MCF 10A (cell line): Measurements from ENCODE around the gene OR1I1. TPM values are rescaled to one million over a fixed set of nuclear protein-coding genes. Genes with fewer than 3 reads are reported as not detected.
A peak's percentile ranks its signal among the peaks of the same experiment; 100 is the strongest.

Experiments
- BruUV-seq: library from RNA; stranded (reverse); fragments of 400-500 nt; replicated peaks from 2 replicates; lab custom pipeline; 2021; lab: Mats Ljungman, UMichigan
- CTCF ChIA-PET: fragments of 300-600 bp; sonication (Branson Sonifier 250); formaldehyde crosslinking; extraction: SDS; loops from one replicate; lab custom pipeline; 2021; ENCODE audit warnings: antibody characterized with exemption, inconsistent platforms; lab: Yijun Ruan, JAX
- POLR2A ChIA-PET: fragments of 300-600, 350-650 bp; sonication (Branson Sonifier 250); formaldehyde crosslinking; extraction: SDS; loops from one replicate; lab custom pipeline; 2020; ENCODE audit warnings: antibody characterized with exemption, inconsistent platforms; lab: Yijun Ruan, JAX
- DNase-seq: peaks from one replicate; pipeline ENCODE4 v3.0.0-alpha.2; 2018; ENCODE audit not compliant: unreplicated experiment
- H3K27ac Mint-ChIP-seq: one replicate; pipeline ENCODE4 v1.8.0; 2022; ENCODE audit warnings: mild to moderate bottlenecking, low read depth, mixed read lengths; ENCODE audit not compliant: unreplicated experiment
- H3K27me3 Mint-ChIP-seq: one replicate; pipeline ENCODE4 v1.8.0; 2022; ENCODE audit warnings: mixed read lengths; ENCODE audit not compliant: insufficient read depth, unreplicated experiment
- H3K36me3 Mint-ChIP-seq: one replicate; pipeline ENCODE4 v1.8.0; 2022; ENCODE audit warnings: mild to moderate bottlenecking, moderate library complexity, mixed read lengths; ENCODE audit not compliant: insufficient read depth, unreplicated experiment
- H3K4me1 Mint-ChIP-seq: one replicate; pipeline ENCODE4 v1.8.0; 2022; ENCODE audit warnings: mixed read lengths; ENCODE audit not compliant: insufficient read depth, unreplicated experiment
- H3K4me3 Mint-ChIP-seq: one replicate; pipeline ENCODE4 v1.8.0; 2022; ENCODE audit warnings: mild to moderate bottlenecking, moderate library complexity, mixed read lengths; ENCODE audit not compliant: unreplicated experiment
- H3K9me3 Mint-ChIP-seq: one replicate; pipeline ENCODE4 v1.8.0; 2022; ENCODE audit warnings: mixed read lengths; ENCODE audit not compliant: unreplicated experiment
- intact Hi-C: fragments of 100-400 bp; cut with micrococcal nuclease; formaldehyde crosslinking; loops from 2 replicates; pipeline ENCODE4 v1.14.1; 2022
- total RNA-seq: library from RNA; stranded (reverse); gene quantifications from 2 replicates; pipeline ENCODE4 v1.2.3, GENCODE V29; 2022
- TF ChIP-seq, protein P1 (sequence below): fragments of 200-600 bp; IDR thresholded peaks from one replicate; pipeline ENCODE4 v1.8.0; 2022; ENCODE audit warnings: antibody characterized with exemption, mild to moderate bottlenecking; ENCODE audit not compliant: unreplicated experiment

OR1I1 gene
- total RNA-seq, 1 experiment from 2014 or later = not detected

DNA sequence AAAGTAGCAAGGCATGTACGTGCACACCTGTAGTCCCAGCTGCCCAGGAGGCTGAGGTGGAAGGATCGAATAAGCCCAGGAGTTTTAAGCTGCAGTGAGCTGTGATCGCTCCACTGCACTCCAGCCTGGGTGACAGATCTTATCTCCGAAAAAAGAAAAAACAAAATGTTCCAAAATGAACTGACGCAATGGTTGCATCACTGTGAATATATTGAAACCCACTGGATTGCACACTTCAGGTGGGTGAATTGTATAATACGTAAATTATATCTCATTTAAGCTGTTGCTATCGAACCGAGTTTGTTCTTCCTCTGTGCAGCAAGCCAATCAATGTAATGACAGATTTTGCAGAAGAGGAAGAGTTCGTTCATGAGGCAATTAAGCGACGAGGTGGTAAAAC lies 34.3 kb upstream of the OR1I1 start:
- TF ChIP-seq, protein P1, sequence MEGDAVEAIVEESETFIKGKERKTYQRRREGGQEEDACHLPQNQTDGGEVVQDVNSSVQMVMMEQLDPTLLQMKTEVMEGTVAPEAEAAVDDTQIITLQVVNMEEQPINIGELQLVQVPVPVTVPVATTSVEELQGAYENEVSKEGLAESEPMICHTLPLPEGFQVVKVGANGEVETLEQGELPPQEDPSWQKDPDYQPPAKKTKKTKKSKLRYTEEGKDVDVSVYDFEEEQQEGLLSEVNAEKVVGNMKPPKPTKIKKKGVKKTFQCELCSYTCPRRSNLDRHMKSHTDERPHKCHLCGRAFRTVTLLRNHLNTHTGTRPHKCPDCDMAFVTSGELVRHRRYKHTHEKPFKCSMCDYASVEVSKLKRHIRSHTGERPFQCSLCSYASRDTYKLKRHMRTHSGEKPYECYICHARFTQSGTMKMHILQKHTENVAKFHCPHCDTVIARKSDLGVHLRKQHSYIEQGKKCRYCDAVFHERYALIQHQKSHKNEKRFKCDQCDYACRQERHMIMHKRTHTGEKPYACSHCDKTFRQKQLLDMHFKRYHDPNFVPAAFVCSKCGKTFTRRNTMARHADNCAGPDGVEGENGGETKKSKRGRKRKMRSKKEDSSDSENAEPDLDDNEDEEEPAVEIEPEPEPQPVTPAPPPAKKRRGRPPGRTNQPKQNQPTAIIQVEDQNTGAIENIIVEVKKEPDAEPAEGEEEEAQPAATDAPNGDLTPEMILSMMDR = no peak
- H3K36me3 Mint-ChIP-seq = no peaks in the 10 kb centered on the region
- peaks cover 5% of the 10 kb centered on the region for H3K4me1 Mint-ChIP-seq
- intact Hi-C loops = no loop called here
- peaks cover 18% of the 10 kb centered on the region for H3K9me3 Mint-ChIP-seq
- H3K27me3 Mint-ChIP-seq = no peaks in the 10 kb centered on the region
- no peak for DNase-seq
- no peak overlapping the region for H3K27ac Mint-ChIP-seq
- ChIA-PET POLR2A (interaction anchor here (0.6 to 1.9 kb wide), 3 partner anchors 9 to 1781 kb away, joined by 3 to 6 read pairs (median 3); no protein-coding TSS in a partner anchor), CTCF (interaction anchor here (0.6 kb wide), 1 partner anchor 14 kb away, joined by 3 read pairs; no protein-coding TSS in a partner anchor)
- BruUV-seq = no TSS peak
- no peak overlapping the region for H3K4me3 Mint-ChIP-seq

DNA sequence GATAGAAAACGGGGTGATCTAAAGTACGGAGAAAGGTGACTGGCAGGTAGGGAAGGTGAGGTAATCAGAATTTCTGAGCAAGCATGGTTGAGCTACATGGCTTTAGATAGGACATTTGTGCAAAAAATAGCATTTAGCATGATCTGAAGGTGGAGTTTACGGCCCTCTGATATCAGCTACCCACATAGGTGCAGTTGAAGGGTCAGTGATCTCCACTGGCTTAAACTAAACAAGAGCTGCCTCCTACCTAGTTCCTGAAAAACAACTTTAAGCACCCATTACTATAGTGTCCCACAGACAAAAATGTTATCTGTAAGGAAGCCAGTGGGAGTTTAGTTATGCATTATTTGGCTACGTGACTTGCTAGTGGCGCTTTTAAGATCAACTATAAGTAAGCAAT lies 33.9 kb upstream of the OR1I1 start:
- H3K9me3 Mint-ChIP-seq = peaks cover 18% of the 10 kb centered on the region
- no peak overlapping the region for H3K4me3 Mint-ChIP-seq
- ChIA-PET POLR2A (interaction anchor here (0.6 to 1.9 kb wide), 2 partner anchors 9 to 303 kb away, joined by 3 to 6 read pairs; no protein-coding TSS in a partner anchor), CTCF (no interaction called here)
- peaks cover 5% of the 10 kb centered on the region for H3K4me1 Mint-ChIP-seq
- DNase-seq = no peak
- no TSS peak for BruUV-seq
- intact Hi-C loops = no loop called here
- no peak overlapping the region for H3K27ac Mint-ChIP-seq
- no peaks in the 10 kb centered on the region for H3K27me3 Mint-ChIP-seq
- TF ChIP-seq, protein P1 = no peak
- no peaks in the 10 kb centered on the region for H3K36me3 Mint-ChIP-seq

GRCh38 chr19:15048885-15049541 lies 33.0 kb upstream of the OR1I1 start, which contains the start of gene CASP14:
TSS of gene CASP14 (plus strand) at chr19:15049480. CDS start at chr19:15052252, 2,772 bp downstream.
- Mint-ChIP-seq H3K4me1 (peaks cover 5% of the 10 kb centered on the region), H3K27ac (no peak within 1 kb of the TSS), H3K27me3 (no peaks in the 10 kb centered on the region), H3K36me3 (no peaks in the 10 kb centered on the region), H3K9me3 (peaks cover 18% of the 10 kb centered on the region), H3K4me3 (no peak within 1 kb of the TSS)
- no TSS peak for BruUV-seq
- ChIA-PET CTCF (no interaction called here), POLR2A (interaction anchor here (1.9 kb wide), 1 partner anchor 10 kb away, joined by 6 read pairs; no protein-coding TSS in a partner anchor)
- intact Hi-C loops = no loop called here
- TF ChIP-seq, protein P1 = no peak
- peak; percentile 53 for DNase-seq

DNA sequence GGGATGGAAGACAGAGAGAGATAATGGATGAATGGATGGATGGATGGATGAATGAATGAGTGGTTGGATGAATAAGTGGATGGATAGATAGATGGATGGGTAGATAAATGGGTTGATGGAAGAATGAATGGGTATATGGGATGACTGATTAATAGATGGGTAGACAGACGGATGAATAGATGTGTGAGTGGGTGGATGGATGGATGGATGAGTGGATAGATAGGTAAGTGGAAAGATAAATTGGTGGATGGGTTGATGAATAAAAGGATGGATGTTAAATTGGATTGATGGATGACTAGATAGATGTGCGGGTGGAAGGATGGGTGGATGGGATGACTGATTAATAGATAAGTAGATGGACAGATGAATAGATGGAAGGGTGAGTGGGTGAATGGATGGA lies 31.4 kb upstream of the OR1I1 start:
- Mint-ChIP-seq H3K4me3 (no peak overlapping the region), H3K36me3 (no peaks in the 10 kb centered on the region), H3K9me3 (peaks cover 18% of the 10 kb centered on the region), H3K27me3 (peaks cover 2% of the 10 kb centered on the region), H3K27ac (no peak overlapping the region), H3K4me1 (peaks cover 5% of the 10 kb centered on the region)
- ChIA-PET CTCF (no interaction called here), POLR2A (interaction anchor here (0.6 to 1.2 kb wide), 2 partner anchors 13 to 41 kb away, joined by 3 to 5 read pairs; no protein-coding TSS in a partner anchor)
- TF ChIP-seq, protein P1 = no peak
- no peak for DNase-seq
- BruUV-seq = no TSS peak
- intact Hi-C loops = no loop called here
